HL-60 (cell line): ENCODE results near the gene TNFAIP8L3.

ENCODE experiments used
- DNase-seq, 2 experiments: peaks; one replicate each; pipeline ENCODE4 v3.0.0-alpha.2; 2010 to 2020; ENCODE audit warnings: low read depth in 1 of 2, low spot score in 1 of 2
- H3K27ac ChIP-seq: fragments of 250-450 bp; sonication (Bioruptor Pico); replicated peaks from 2 replicates; pipeline ENCODE4 v1.5.1; 2020; ENCODE audit warnings: mild to moderate bottlenecking, moderate library complexity
- H3K27me3 ChIP-seq: fragments of 250-450 bp; sonication (Bioruptor Pico); 2 replicates; pipeline ENCODE4 v1.5.1; 2021; ENCODE audit warnings: mild to moderate bottlenecking, moderate library complexity; ENCODE audit not compliant: insufficient read depth, poor library complexity, severe bottlenecking
- H3K4me3 ChIP-seq: replicated peaks from 2 replicates; pipeline ENCODE4 v1.5.1; 2011; ENCODE audit warnings: mild to moderate bottlenecking, control low read depth, low read length; ENCODE audit not compliant: insufficient read depth
- GABPA ChIP-seq: IDR thresholded peaks from 2 replicates; pipeline ENCODE4 v1.6.1; 2012; ENCODE audit warnings: low read depth
- POLR2AphosphoS5 ChIP-seq: IDR thresholded peaks from 2 replicates; pipeline ENCODE4 v1.6.1; 2012; ENCODE audit warnings: low read depth
- REST ChIP-seq: IDR thresholded peaks from 2 replicates; pipeline ENCODE4 v1.6.1; 2012; ENCODE audit warnings: low read depth; ENCODE audit not compliant: insufficient replicate concordance
- SPI1 ChIP-seq: IDR thresholded peaks from 2 replicates; pipeline ENCODE4 v1.6.1; 2012; ENCODE audit warnings: low read depth, mild to moderate bottlenecking, borderline replicate concordance
- TF ChIP-seq, protein P1 (sequence below): IDR thresholded peaks from one replicate; pipeline ENCODE4 v1.5.1; 2011; ENCODE audit warnings: low read length, control low read depth, inconsistent platforms; ENCODE audit not compliant: insufficient read depth

TNFAIP8L3 gene

DNA sequence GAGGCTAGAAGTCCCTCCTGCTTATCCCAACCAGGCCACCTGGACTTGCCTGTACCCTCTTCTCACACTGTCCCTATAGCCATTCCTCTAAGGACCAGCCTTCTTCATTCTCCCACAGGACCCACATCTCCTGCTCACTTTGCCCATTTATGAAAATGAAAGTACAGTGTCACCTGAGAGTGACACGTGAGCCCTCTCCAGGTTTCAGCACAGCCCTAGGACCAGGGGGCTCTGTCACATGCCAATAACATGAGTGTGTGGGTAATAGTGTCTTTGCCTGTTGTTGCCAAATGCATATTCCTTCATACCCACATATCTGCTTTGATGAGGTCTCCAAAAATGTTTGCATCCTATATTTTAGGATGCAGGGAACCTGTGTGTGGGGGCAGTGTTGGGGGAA, 42.3 kb upstream of the TNFAIP8L3 start:
- TF ChIP-seq GABPA (no peak), REST (no peak), POLR2AphosphoS5 (no peak), SPI1 (no peak)
- TF ChIP-seq, protein P1, sequence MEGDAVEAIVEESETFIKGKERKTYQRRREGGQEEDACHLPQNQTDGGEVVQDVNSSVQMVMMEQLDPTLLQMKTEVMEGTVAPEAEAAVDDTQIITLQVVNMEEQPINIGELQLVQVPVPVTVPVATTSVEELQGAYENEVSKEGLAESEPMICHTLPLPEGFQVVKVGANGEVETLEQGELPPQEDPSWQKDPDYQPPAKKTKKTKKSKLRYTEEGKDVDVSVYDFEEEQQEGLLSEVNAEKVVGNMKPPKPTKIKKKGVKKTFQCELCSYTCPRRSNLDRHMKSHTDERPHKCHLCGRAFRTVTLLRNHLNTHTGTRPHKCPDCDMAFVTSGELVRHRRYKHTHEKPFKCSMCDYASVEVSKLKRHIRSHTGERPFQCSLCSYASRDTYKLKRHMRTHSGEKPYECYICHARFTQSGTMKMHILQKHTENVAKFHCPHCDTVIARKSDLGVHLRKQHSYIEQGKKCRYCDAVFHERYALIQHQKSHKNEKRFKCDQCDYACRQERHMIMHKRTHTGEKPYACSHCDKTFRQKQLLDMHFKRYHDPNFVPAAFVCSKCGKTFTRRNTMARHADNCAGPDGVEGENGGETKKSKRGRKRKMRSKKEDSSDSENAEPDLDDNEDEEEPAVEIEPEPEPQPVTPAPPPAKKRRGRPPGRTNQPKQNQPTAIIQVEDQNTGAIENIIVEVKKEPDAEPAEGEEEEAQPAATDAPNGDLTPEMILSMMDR, result no peak
- no peaks in the 10 kb centered on the region for H3K27me3 ChIP-seq
- H3K4me3 ChIP-seq, result no peak overlapping the region
- no peak for DNase-seq
- no peak overlapping the region for H3K27ac ChIP-seq

GRCh38 chr15:51135276-51135675, 40.6 kb upstream of the TNFAIP8L3 start:
- TF ChIP-seq, protein P1, result no peak
- TF ChIP-seq POLR2AphosphoS5, result no peak
- no peak for TF ChIP-seq GABPA
- TF ChIP-seq REST, result no peak
- no peak for TF ChIP-seq SPI1
- no peak for DNase-seq
- H3K27ac ChIP-seq, result no peak overlapping the region

GRCh38 chr15:51134416-51135199, 39.9 kb upstream of the TNFAIP8L3 start:
- DNase-seq, result no peak
- H3K27ac ChIP-seq, result no peak overlapping the region
- no peak for TF ChIP-seq REST
- no peak for TF ChIP-seq GABPA
- TF ChIP-seq SPI1, result no peak
- TF ChIP-seq, protein P1, result no peak
- TF ChIP-seq POLR2AphosphoS5, result no peak
- no peak overlapping the region for H3K4me3 ChIP-seq
- H3K27me3 ChIP-seq, result no peaks in the 10 kb centered on the region

More at GRCh38 chr15:51135276-51135675, 40.6 kb upstream of the TNFAIP8L3 start:
- H3K27me3 ChIP-seq, result no peaks in the 10 kb centered on the region
- no peak overlapping the region for H3K4me3 ChIP-seq
